NCI-H510A (cell line): ENCODE measurements around the gene SPDYE18.
"Not testable (repeated sequence)": the region's sequence is repeated elsewhere in the genome, so short reads cannot be mapped to it uniquely, and the experiment has no call there.

Experiments
- DNase-seq: peaks from one replicate; lab custom pipeline; 2025; lab: John Stamatoyannopoulos, UW

The SPDYE18 gene

DNA sequence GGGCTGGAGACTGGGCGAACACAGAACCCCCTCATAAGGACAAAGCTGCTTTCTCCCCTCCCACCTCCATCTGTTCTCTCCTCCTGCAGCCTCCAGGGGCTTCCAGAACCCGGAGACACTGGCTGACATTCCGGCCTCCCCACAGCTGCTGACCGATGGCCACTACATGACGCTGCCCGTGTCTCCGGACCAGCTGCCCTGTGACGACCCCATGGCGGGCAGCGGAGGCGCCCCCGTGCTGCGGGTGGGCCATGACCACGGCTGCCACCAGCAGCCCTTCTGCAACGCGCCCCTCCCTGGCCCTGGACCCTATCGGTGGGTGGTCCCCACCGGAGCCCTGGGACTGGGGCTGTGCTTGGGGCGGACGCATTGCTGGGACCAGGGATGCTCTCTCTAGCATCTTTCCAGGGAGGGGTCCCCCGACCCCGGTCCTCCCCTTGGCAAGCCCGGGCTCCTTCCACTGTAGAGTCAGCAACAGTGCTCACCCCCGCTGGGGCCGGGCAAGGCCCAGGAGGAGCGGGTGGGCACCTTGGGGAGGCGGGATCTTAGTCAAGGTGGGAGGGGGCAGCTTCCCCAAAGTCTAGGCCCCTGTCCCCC is 56.8 kb downstream of the SPDYE18 start:
- not testable (repeated sequence) for DNase-seq

DNA sequence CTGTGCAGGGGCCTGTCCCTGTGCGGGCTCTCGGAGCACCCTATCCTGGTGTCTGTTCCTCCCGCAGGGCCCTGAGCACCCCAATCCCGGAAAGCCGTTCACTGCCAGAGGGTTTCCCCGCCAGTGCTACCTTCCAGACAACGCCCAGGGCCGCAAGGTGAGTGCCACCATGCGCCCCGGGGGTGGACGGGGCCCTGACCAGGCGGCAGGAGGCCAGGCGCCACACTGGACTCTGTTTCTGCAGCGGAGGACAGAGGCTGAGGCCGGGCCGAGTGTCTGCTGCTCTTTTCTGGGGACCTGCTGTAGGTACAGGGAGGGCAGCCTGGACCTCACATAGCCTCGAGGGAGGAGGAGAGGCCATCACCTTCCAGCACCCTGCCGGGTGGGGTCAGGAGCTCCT is 58.2 kb downstream of the SPDYE18 start:
- not testable (repeated sequence) for DNase-seq

DNA sequence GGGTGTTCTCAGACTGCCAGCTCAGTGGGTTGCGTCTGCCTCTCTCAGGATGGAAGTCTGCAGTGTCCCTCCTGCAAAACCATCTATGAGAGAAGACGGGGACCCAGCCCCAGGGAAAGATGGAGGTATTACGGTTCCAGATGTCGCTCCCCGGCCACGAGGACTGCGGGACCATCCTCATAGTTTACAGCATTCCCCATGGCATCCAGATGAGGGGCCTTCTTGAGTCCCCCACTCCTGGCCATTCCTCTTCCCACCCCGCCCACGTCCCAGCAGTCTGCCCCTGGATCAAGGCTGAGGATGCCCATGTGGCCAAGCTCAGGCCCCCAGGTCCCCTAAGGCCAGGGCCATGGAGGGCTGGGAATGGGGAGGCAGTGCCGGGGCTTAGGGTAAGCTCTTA is 59.1 kb downstream of the SPDYE18 start:
- DNase-seq: not testable (repeated sequence)

DNA sequence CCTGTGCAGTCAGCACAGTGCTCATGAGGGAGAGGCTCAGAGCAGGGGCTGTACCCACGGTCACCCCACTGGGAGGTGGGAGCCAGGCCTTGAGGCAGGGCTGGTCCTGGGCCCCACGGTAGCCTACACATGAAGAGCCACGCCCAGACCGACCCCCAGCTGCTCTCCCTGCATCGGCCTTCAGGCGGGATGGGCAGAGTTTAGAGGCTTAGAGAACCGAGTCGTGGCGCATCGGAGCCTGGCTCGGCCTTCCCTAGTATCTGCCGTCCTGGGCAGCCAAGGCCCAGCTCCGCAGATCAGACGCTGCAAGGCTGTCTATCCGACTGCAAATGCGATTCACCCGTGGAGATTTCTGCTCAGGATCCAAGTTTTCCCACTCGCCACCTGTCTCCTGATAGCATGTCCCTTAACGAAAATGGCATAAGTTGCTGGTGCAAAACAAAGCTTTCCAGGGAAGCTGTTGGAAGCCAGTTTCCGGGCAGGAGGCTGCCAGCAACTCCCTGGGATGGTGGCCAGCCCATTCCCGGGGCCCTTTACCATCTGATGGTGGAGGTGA is 59.6 kb downstream of the SPDYE18 start:
- not testable (repeated sequence) for DNase-seq

DNA sequence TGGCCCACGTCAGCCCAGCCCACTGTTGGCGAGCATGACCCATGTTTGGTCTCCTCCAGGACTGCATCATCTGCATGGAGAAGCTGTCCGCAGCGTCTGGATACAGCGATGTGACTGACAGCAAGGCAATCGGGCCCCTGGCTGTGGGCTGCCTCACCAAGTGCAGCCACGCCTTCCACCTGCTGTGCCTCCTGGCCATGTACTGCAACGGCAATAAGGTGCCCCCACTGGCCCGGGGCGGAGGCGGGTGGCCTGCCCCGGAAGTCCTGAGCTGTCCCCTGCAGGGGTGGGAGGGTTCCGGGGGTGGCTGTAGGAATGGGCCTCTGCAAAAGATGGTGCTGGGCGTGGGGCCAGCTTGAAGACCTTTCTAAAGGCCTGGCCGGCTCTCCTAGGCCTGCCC is 60.3 kb downstream of the SPDYE18 start:
- DNase-seq: not testable (repeated sequence)
